CD4-positive, CD25-positive, alpha-beta regulatory T cell (primary cell): ENCODE measurements around the gene METTL1. TPM values are rescaled to one million over a fixed set of nuclear protein-coding genes. Genes with fewer than 3 reads are reported as not detected.
A peak's percentile ranks its signal among the peaks of the same experiment; 100 is the strongest.

Source experiments
- ATAC-seq, 2 donors: fragments of 150-1000 bp; cut with Tn5 transposase; one replicate each; pipeline ENCODE4 v1.10.0; 2021; ENCODE audit warnings: low read depth in 2 of 2, moderate number of reproducible peaks in 2 of 2, moderate library complexity in 1 of 2
- DNase-seq, 3 donors: peaks; one replicate each; pipeline versions ENCODE4 v3.0.0 to v3.0.0-alpha.2; 2012 to 2022; ENCODE audit warnings: mixed read lengths in 1 of 3
- H3K27ac ChIP-seq: one replicate; pipeline ENCODE4 v1.7.0; 2013; ENCODE audit warnings: mild to moderate bottlenecking, low read length; ENCODE audit not compliant: insufficient read depth, poor library complexity, severe bottlenecking
- H3K27me3 ChIP-seq: one replicate; pipeline ENCODE4 v1.7.0; 2013; ENCODE audit warnings: low read length; ENCODE audit not compliant: control insufficient read depth, insufficient read depth
- H3K36me3 ChIP-seq: one replicate; pipeline ENCODE4 v1.7.0; 2013; ENCODE audit warnings: mild to moderate bottlenecking, low read length, moderate library complexity; ENCODE audit not compliant: control insufficient read depth, insufficient read depth
- H3K4me1 ChIP-seq: 2 replicates; pipeline ENCODE4 v1.7.0; 2013; ENCODE audit warnings: mild to moderate bottlenecking, low read length; ENCODE audit not compliant: insufficient read depth, control insufficient read depth, poor library complexity, severe bottlenecking
- H3K4me3 ChIP-seq: one replicate; pipeline ENCODE4 v1.7.0; 2013; ENCODE audit warnings: low read depth, mild to moderate bottlenecking, low read length, moderate library complexity
- H3K9me3 ChIP-seq, 2 experiments: 1 replicate in 1 of 2; 2 replicates in 1 of 2; pipeline ENCODE4 v1.7.0; 2013; ENCODE audit warnings: low read length in 2 of 2, mild to moderate bottlenecking in 1 of 2, moderate library complexity in 1 of 2; ENCODE audit not compliant: control insufficient read depth in 2 of 2
- H3K27ac Mint-ChIP-seq, 3 donors: one replicate each; pipeline ENCODE4 v1.8.0; 2020 to 2022; ENCODE audit warnings: mild to moderate bottlenecking in 3 of 3, mixed read lengths in 3 of 3, moderate library complexity in 2 of 3
- H3K27me3 Mint-ChIP-seq: one replicate; pipeline ENCODE4 v1.8.0; 2022; ENCODE audit warnings: mild to moderate bottlenecking, mixed read lengths
- H3K36me3 Mint-ChIP-seq: one replicate; pipeline ENCODE4 v1.8.0; 2020; ENCODE audit warnings: mixed read lengths
- H3K4me1 Mint-ChIP-seq, 4 donors: one replicate each; pipeline ENCODE4 v1.8.0; 2020 to 2022; ENCODE audit warnings: mixed read lengths in 4 of 4, mild to moderate bottlenecking in 1 of 4
- H3K4me3 Mint-ChIP-seq, 4 donors: one replicate each; pipeline ENCODE4 v1.8.0; 2020 to 2022; ENCODE audit warnings: mild to moderate bottlenecking in 4 of 4, mixed read lengths in 4 of 4, moderate library complexity in 3 of 4
- H3K9me3 Mint-ChIP-seq, 7 donors: one replicate each; pipeline ENCODE4 v1.8.0; 2020 to 2022; ENCODE audit warnings: mixed read lengths in 7 of 7, mild to moderate bottlenecking in 3 of 7, moderate library complexity in 2 of 7
- polyA plus RNA-seq, 4 donors: library from polyadenylated mRNA; unstranded; fragments of 300-500 nt; fragmentation: Illumina TruSeq; gene quantifications; one replicate each; pipeline ENCODE4 v1.2.3, GENCODE V29; 2021
- total RNA-seq: library from RNA; stranded (reverse); gene quantifications from one replicate; pipeline ENCODE4 v1.2.3, GENCODE V29; 2022

The METTL1 gene
- total and polyA plus RNA-seq, 5 donors from 2014 or later, result 3.5 to 10.8 (median 7.1) TPM

DNA sequence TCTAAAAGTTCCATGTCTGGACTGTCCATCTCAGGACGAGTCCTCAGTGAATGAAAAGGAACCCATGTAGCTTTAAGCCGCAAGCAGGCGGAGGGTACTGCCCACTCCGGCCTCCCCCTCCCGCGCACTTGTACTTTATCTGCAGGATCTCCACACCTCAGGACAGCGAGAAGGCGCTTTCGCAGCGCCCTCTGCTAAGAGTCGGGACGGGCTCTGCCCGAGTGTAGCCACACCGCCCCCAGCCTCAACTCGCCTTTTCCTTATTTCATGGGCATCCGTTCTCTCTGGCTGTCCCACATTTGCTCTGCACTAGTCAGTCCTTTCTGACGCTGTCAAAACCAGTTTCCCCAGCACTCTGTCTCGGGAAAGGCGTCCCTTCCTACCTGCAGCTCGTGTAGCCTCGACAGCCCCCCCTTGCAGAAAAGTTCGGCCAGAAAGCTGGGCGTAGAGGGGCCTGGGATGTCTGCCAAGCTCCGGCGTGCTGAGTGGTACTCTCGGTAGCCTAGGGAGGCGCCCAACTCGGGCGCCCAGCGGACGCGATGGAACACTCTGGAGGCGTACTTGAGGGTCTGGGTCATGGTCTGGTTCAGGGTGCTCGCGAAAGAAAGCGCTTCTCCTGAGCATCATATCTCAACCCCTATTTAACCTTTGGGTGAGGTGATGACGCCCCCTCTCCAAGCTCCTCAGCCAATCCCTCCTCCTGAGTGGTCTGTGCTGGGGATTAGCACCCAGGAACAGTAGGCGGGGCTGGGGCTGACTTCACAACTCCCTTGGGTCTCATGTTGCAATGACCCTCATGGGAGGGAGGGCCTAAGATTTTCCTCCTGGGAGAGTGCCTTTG lies 5.2 kb downstream of the METTL1 start, which contains the start of gene CYP27B1:
Gene CYP27B1, minus strand, starts transcription at position 615 of the 841 bp plus-strand sequence. Its CDS starts 37 bp downstream, at position 578.
- Histone ChIP-seq H3K36me3 (no peaks in the 10 kb centered on the region), H3K27me3 (peaks cover 22% of the 10 kb centered on the region), H3K9me3 (no peaks in the 10 kb centered on the region), H3K4me1 (peaks cover 32% of the 10 kb centered on the region), H3K4me3 (peak within 1 kb of the TSS; percentile 62), H3K27ac (no peak within 1 kb of the TSS)
- Mint-ChIP-seq H3K36me3 (peaks cover 13% of the 10 kb centered on the region), H3K27me3 (peaks cover 30% of the 10 kb centered on the region), H3K4me1 (peaks cover 5 to 39% (median 19%) of the 10 kb centered on the region in 4 donors), H3K27ac (no peak within 1 kb of the TSS), H3K4me3 (peak within 1 kb of the TSS; percentile 28 to 95 (median 84)), H3K9me3 (no peaks in the 10 kb centered on the region)
- ATAC-seq (no peak), DNase-seq (no peak)

DNA sequence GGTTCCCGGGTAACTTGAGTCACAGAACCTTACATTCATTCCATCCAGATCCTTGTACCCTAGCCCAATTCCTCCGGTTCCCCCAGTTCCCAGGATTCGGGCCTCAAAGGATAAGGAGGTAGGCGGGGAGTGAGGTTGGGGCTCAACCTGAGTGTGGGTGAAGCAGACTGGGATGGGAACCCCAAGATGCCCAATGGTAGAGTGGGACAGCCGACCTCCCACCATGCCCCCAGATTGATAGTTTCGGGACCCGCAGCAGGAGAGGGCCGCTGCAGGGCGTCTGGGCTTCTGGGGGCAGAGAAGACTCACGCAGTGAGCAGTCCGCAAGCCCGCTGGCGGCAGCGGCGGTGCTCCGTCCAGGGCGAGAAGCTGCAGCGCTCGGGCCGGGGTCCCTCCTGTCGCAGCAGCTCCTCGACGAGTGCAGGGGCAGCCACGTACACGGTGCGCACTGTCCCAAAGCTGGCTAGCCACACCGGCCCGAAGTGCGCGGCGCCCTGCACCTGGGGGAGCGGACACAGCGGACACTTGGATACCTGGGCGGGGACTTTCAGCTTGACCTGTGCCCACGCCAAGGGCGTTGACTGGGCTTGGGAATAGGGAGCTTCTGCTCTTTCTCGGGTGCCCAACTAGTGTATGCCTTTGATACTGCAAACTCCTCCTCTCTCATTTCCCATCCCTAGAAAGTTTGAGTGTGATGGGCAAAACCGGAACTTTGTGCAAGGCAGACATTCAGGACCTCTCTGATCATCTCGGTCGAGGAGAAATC lies 6.0 kb downstream of the METTL1 start:
- Histone ChIP-seq H3K9me3 (no peaks in the 10 kb centered on the region), H3K36me3 (no peaks in the 10 kb centered on the region), H3K4me1 (peaks cover 25% of the 10 kb centered on the region), H3K27me3 (peaks cover 22% of the 10 kb centered on the region), H3K27ac (no peak overlapping the region), H3K4me3 (peak overlapping the region; percentile 62)
- Mint-ChIP-seq H3K9me3 (no peaks in the 10 kb centered on the region), H3K27ac (peak overlapping the region in 1 of 3 donors; percentile 36), H3K27me3 (peaks cover 29% of the 10 kb centered on the region), H3K36me3 (peaks cover 15% of the 10 kb centered on the region), H3K4me1 (peaks cover 5 to 34% (median 16%) of the 10 kb centered on the region in 4 donors), H3K4me3 (peak overlapping the region; percentile 80 to 94 (median 86))
- no peak for DNase-seq
- ATAC-seq, result peak; percentile 11

DNA sequence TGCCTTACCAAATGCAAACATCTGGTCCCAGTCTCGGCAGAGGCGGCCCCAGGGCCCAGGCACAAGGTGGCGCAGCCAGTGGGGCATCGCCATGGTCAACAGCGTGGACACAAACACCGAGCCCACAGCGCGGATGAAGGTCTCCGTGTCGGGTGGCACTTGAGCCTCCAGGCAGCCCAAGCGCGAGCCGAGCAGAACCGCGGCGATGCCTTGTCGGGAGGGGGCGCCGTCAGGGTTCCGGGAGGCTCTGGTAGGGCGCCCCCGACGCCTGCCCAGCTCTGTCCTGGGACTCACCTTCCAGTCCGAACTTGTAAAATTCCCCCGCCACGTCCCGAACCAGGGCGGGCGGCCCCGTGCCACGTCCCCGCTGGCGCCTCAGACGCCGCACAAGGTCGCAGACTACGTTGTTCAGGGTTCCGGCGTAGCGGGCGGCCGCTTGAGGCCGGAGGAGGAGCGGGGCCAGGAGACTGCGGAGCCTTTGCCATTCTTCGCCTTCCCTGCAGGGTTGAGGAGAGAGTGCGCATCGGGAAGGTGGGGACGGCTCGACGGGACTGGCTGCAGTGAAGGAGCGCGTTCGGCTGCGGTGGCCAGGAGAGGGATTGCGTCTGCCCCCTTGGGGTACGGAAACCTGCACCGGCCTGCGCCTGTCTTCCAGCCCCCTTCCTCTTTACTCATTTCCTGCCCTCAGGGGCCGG lies 6.8 kb downstream of the METTL1 start:
- no peaks in the 10 kb centered on the region for H3K9me3 Mint-ChIP-seq
- peaks cover 5 to 31% (median 16%) of the 10 kb centered on the region in 4 donors for H3K4me1 Mint-ChIP-seq
- Histone ChIP-seq H3K4me1 (peaks cover 25% of the 10 kb centered on the region), H3K27me3 (peaks cover 22% of the 10 kb centered on the region), H3K36me3 (no peaks in the 10 kb centered on the region), H3K27ac (no peak overlapping the region), H3K9me3 (no peaks in the 10 kb centered on the region), H3K4me3 (peak overlapping the region; percentile 55)
- peaks cover 11% of the 10 kb centered on the region for H3K36me3 Mint-ChIP-seq
- H3K27ac Mint-ChIP-seq, result peak overlapping the region in 1 of 3 donors; percentile 36
- H3K4me3 Mint-ChIP-seq, result peak overlapping the region; percentile 80 to 94 (median 86)
- DNase-seq (peak in 2 of 3 donors; percentile 26 to 56), ATAC-seq (peak; percentile 63 to 67)
- H3K27me3 Mint-ChIP-seq, result peaks cover 29% of the 10 kb centered on the region

DNA sequence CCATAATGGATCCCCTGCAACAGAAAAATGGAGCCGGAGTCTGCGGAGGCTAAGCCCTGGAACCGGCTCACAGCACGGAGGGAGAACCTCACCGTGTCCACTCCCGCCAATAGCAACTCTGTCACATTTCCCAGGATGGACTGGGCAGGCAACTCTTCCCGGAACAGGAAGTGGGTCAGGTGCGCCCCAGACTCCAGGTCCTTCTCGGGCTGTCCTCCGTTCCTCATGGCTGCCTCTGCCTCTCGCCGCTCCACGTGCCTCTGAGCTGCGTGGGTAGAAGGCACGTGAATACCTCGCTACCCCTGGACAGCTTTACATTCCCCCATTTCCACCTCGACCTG lies 7.3 kb downstream of the METTL1 start:
- Histone ChIP-seq H3K9me3 (no peaks in the 10 kb centered on the region), H3K27me3 (peaks cover 22% of the 10 kb centered on the region), H3K4me1 (peaks cover 25% of the 10 kb centered on the region), H3K4me3 (peak overlapping the region; percentile 55), H3K36me3 (no peaks in the 10 kb centered on the region), H3K27ac (no peak overlapping the region)
- Mint-ChIP-seq H3K27ac (no peak overlapping the region), H3K4me3 (peak overlapping the region; percentile 80 to 94 (median 84)), H3K27me3 (peaks cover 29% of the 10 kb centered on the region), H3K9me3 (no peaks in the 10 kb centered on the region), H3K4me1 (peaks cover 5 to 36% (median 20%) of the 10 kb centered on the region in 4 donors), H3K36me3 (peaks cover 6% of the 10 kb centered on the region)
- DNase-seq (no peak), ATAC-seq (no peak)

DNA sequence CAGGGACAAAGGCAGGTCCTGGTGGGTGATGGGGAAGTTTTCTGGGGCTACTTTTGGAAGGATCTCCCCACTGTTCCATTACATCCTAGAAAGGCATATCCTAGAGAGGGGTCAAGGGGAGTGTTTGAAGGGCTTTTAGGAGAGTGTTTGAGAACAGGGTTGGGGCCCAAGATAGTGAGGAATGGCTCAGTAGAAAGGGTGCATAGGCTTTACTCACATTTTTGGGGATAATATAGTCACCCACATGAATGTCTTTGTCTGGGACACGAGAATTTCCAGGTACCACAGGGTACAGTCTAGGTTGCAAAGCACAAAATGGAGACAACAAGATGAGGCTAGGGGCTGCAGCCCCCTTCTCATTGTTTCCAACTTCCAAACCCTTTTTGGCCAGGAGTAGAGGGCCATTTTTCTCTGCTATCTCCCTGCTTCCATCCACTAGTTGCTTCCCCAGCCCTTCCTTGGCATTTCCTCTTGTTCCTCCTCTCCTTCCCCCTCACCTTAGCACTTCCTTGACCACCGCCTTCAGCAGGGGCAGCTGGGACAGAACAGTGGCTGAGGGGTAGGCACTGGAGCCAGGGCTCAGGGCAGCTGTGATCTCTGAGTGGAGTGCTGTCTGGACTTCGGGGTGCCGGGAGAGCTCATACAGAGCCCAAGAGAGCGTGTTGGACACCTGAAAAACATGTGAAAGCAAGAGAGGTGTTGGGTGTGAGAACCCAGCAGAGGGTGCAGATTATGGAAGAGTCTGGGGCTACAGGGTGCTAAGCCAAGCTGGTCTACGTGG lies 7.8 kb downstream of the METTL1 start:
- Histone ChIP-seq H3K36me3 (peaks cover 5% of the 10 kb centered on the region), H3K4me1 (peaks cover 25% of the 10 kb centered on the region), H3K4me3 (no peak overlapping the region), H3K27me3 (peaks cover 22% of the 10 kb centered on the region), H3K27ac (no peak overlapping the region), H3K9me3 (no peaks in the 10 kb centered on the region)
- Mint-ChIP-seq H3K9me3 (no peaks in the 10 kb centered on the region), H3K36me3 (peaks cover 8% of the 10 kb centered on the region), H3K27me3 (peaks cover 29% of the 10 kb centered on the region), H3K4me1 (peaks cover 5 to 42% (median 25%) of the 10 kb centered on the region in 4 donors), H3K27ac (no peak overlapping the region), H3K4me3 (peak overlapping the region; percentile 80 to 94 (median 84))
- DNase-seq, result no peak
- no peak for ATAC-seq

DNA sequence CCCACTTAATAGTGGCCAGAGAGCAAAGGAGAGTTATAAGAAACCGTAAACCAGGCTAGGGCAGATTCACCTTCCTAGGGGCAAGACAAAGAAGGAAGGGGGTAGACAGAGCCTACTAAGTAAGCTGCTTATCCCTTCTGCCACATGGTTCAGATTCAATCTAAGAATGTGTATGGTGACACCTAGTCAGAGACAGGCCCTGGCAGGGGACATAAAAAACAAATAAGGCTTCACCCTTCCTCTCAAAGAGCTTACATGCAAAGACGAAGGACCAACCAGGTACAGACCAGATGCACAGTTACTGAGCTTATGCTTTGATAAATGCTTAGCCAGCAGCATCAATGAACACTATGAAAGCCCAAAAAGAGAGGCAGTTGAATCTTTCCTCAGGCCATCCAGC lies 9.4 kb downstream of the METTL1 start:
- Histone ChIP-seq H3K4me1 (peaks cover 25% of the 10 kb centered on the region), H3K36me3 (peaks cover 21% of the 10 kb centered on the region), H3K27ac (no peak overlapping the region), H3K4me3 (no peak overlapping the region), H3K9me3 (no peaks in the 10 kb centered on the region), H3K27me3 (peaks cover 22% of the 10 kb centered on the region)
- H3K27me3 Mint-ChIP-seq, result peaks cover 29% of the 10 kb centered on the region
- DNase-seq (no peak), ATAC-seq (no peak)
- H3K9me3 Mint-ChIP-seq, result no peaks in the 10 kb centered on the region
- no peak overlapping the region for H3K27ac Mint-ChIP-seq
- peaks cover 5 to 49% (median 26%) of the 10 kb centered on the region in 4 donors for H3K4me1 Mint-ChIP-seq
- peaks cover 11% of the 10 kb centered on the region for H3K36me3 Mint-ChIP-seq
- H3K4me3 Mint-ChIP-seq, result peak overlapping the region in 1 of 4 donors; percentile 51
